K562 (cell line): ENCODE data around the gene TCEA3. TPM values are rescaled to one million over a fixed set of nuclear protein-coding genes. Genes with fewer than 3 reads are reported as not detected.

Source experiments
- ATAC-seq: fragments of 200-7000 bp; cut with Tn5 transposase; 3 replicates; pipeline ENCODE4 v1.9.1; 2020; ENCODE audit warnings: moderate library complexity
- BruUV-seq: library from RNA; stranded (reverse); fragments of 400-500 nt; replicated peaks from 2 replicates; lab custom pipeline; 2021; lab: Mats Ljungman, UMichigan
- CTCF ChIA-PET: fragments of 300-600 bp; formaldehyde crosslinking; extraction: SDS; loops from one replicate; lab custom pipeline; 2021; ENCODE audit warnings: low intra/inter-chr PET ratio; lab: Yijun Ruan, JAX
- POLR2A ChIA-PET: fragments of 300-600, 350-650 bp; sonication (Branson Sonifier 250); formaldehyde crosslinking; extraction: SDS; loops from one replicate; lab custom pipeline; 2021; ENCODE audit warnings: antibody characterized with exemption, inconsistent platforms; lab: Yijun Ruan, JAX
- DNase-seq, 4 experiments: peaks; one replicate each; pipeline versions ENCODE4 v3.0.0 to v3.0.0-alpha.2; 2011 to 2018; ENCODE audit warnings: low spot score in 3 of 4, mixed read lengths in 3 of 4; ENCODE audit errors: extremely low read depth in 1 of 4
- FAIRE-seq: peaks from 2 replicates; lab custom pipeline; 2011; peaks lifted over from hg19 to GRCh38; lab: Jason Lieb, UNC
- H2AFZ ChIP-seq: 2 replicates; pipeline ENCODE4 v1.6.0; 2011; ENCODE audit warnings: low read depth, low read length, control low read depth, inconsistent platforms
- H3K27ac ChIP-seq: fragments of 200-600 bp; 3 replicates; pipeline ENCODE4 v1.8.0; 2011; ENCODE audit warnings: low read depth, mild to moderate bottlenecking, control low read depth, inconsistent platforms, low read length, moderate library complexity, mixed read lengths; ENCODE audit errors: extremely low read depth
- H3K27me3 ChIP-seq, 2 experiments: fragments of 300-600 bp in 1 of 2; 2 replicates in 1 of 2; 3 replicates in 1 of 2; pipeline versions ENCODE4 v1.6.0 to v1.8.0; 2011; ENCODE audit warnings: inconsistent platforms in 2 of 2, low read length in 2 of 2, mild to moderate bottlenecking in 1 of 2, mixed read lengths in 1 of 2, moderate library complexity in 1 of 2; ENCODE audit not compliant: control insufficient read depth in 2 of 2, insufficient read depth in 2 of 2
- H3K36me3 ChIP-seq: fragments of 300-600 bp; 3 replicates; pipeline ENCODE4 v1.8.0; 2011; ENCODE audit warnings: mild to moderate bottlenecking, low read length, inconsistent platforms; ENCODE audit not compliant: control insufficient read depth, insufficient read depth
- H3K4me1 ChIP-seq, 2 experiments: fragments of 200-600 bp in 1 of 2; replicated peaks in 1 of 2; 2 replicates in 1 of 2; 3 replicates in 1 of 2; pipeline versions ENCODE4 v1.5.1 to v1.8.0; 2011; ENCODE audit warnings: inconsistent platforms in 2 of 2, low read length in 2 of 2, mild to moderate bottlenecking in 1 of 2, mixed read lengths in 1 of 2, moderate library complexity in 1 of 2; ENCODE audit not compliant: control insufficient read depth in 2 of 2, insufficient read depth in 2 of 2
- H3K4me2 ChIP-seq: 2 replicates; pipeline ENCODE4 v1.6.1; 2011; ENCODE audit warnings: low read length, control low read depth, inconsistent platforms, mixed read lengths; ENCODE audit not compliant: insufficient read depth
- H3K4me3 ChIP-seq: fragments of 200-600 bp; sonication (generic), shearing (Covaris generic); 2 replicates; pipeline ENCODE4 v1.5.1; 2016; ENCODE audit warnings: control low read depth, inconsistent platforms
- H3K79me2 ChIP-seq: fragments of 200-600 bp; 3 replicates; pipeline ENCODE4 v1.8.0; 2011; ENCODE audit warnings: low read length, inconsistent platforms; ENCODE audit not compliant: control insufficient read depth, insufficient read depth
- H3K9ac ChIP-seq, 2 experiments: 2 replicates each; pipeline versions ENCODE4 v1.6.0 to v1.6.1; 2011; ENCODE audit warnings: low read depth in 2 of 2, low read length in 2 of 2, control low read depth in 1 of 2, inconsistent platforms in 1 of 2, mild to moderate bottlenecking in 1 of 2, mixed read lengths in 1 of 2; ENCODE audit not compliant: insufficient read depth in 1 of 2
- H3K9me1 ChIP-seq: one replicate; pipeline ENCODE4 v1.6.0; 2011; ENCODE audit warnings: inconsistent platforms, mild to moderate bottlenecking, low read length, moderate library complexity; ENCODE audit not compliant: control insufficient read depth, insufficient read depth
- H3K9me3 ChIP-seq: replicated peaks from 2 replicates; pipeline ENCODE4 v1.5.1; 2011; ENCODE audit warnings: low read depth, low read length, inconsistent platforms; ENCODE audit not compliant: control insufficient read depth, insufficient read depth
- H4K20me1 ChIP-seq: replicated peaks from 2 replicates; pipeline ENCODE4 v1.6.1; 2011; ENCODE audit warnings: low read length, inconsistent platforms, mixed read lengths; ENCODE audit not compliant: control insufficient read depth, insufficient read depth
- ETV5 ChIP-seq: sonication (generic); formaldehyde crosslinking; IDR thresholded peaks from 2 replicates; pipeline ENCODE4 v1.4.0; 2020; ENCODE audit warnings: low read depth, mild to moderate bottlenecking, missing genetic modification reagents
- MEIS2 ChIP-seq: fragments of 450-650 bp; IDR thresholded peaks from 2 replicates; pipeline ENCODE4 v1.6.1; 2014; ENCODE audit warnings: mild to moderate bottlenecking; ENCODE audit not compliant: partially characterized antibody
- MXI1 ChIP-seq: IDR thresholded peaks from 2 replicates; pipeline ENCODE4 v1.6.1; 2011; ENCODE audit warnings: low read depth, mild to moderate bottlenecking, improper control_type of control experiment, low read length
- NCOR1 ChIP-seq: fragments of 450-650 bp; IDR thresholded peaks from 2 replicates; pipeline ENCODE4 v1.6.1; 2016; ENCODE audit warnings: mild to moderate bottlenecking, moderate library complexity
- OTX1 ChIP-seq: fragments of 450-650 bp; formaldehyde crosslinking; IDR thresholded peaks from 2 replicates; pipeline ENCODE4 v1.4.0; 2022; ENCODE audit warnings: mild to moderate bottlenecking
- RBFOX2 ChIP-seq: fragments of 200-400 bp; formaldehyde crosslinking; IDR thresholded peaks from 2 replicates; pipeline ENCODE4 v1.6.1; 2017; ENCODE audit warnings: low read depth, mild to moderate bottlenecking, low read length, moderate library complexity
- SRSF1 ChIP-seq: fragments of 200-400 bp; formaldehyde crosslinking; IDR thresholded peaks from 2 replicates; pipeline ENCODE4 v1.6.1; 2017; ENCODE audit warnings: mild to moderate bottlenecking, low read depth, low read length, moderate library complexity
- YY1 ChIP-seq, 3 experiments: IDR thresholded peaks; 2 replicates each; pipeline ENCODE4 v1.6.1; 2011; ENCODE audit warnings: low read length in 2 of 3, mild to moderate bottlenecking in 2 of 3, moderate library complexity in 2 of 3, borderline replicate concordance in 1 of 3, control low read depth in 1 of 3, low read depth in 1 of 3; ENCODE audit not compliant: insufficient read depth in 3 of 3, insufficient replicate concordance in 2 of 3, control insufficient read depth in 1 of 3, insufficient read length in 1 of 3; ENCODE audit errors: extremely low read depth in 1 of 3
- ZKSCAN1 ChIP-seq: fragments of 150-350 bp; IDR thresholded peaks from 2 replicates; pipeline ENCODE4 v1.6.1; 2016; ENCODE audit warnings: low read depth, low read length
- ZNF23 ChIP-seq: fragments of 250-450 bp; sonication (Bioruptor Pico); IDR thresholded peaks from 2 replicates; pipeline ENCODE4 v1.4.0; 2020; ENCODE audit warnings: mild to moderate bottlenecking
- WGBS: fragments of 100-300 bp; shearing (Covaris generic); methylation state at CpG from one replicate; pipeline ENCODE4 v1.1.6; 2016; ENCODE audit warnings: low coverage, mixed read lengths; ENCODE audit not compliant: insufficient coverage; ENCODE audit errors: missing lambda C conversion rate; 5-methylcytosine and 5-hydroxymethylcytosine counted together
- in situ Hi-C: fragments of 300-500 bp; cut with MboI; formaldehyde crosslinking; loops from 4 replicates; pipeline ENCODE4 v1.15.0; 2018; ENCODE audit warnings: inconsistent platforms, mixed read lengths
- intact Hi-C: fragments of 100-400 bp; cut with micrococcal nuclease; formaldehyde crosslinking; loops from 2 replicates; pipeline ENCODE4 v1.14.2; 2022
- polyA plus RNA-seq, 8 experiments: library from polyadenylated mRNA; depleted of rRNA in 4 of 8; stranded (reverse) in 5 of 8; unstranded in 3 of 8; fragments of >200 nt; fragmentation: Nextera tagmentation in 2 of 8; fragmentation: Illumina TruSeq in 1 of 8; extraction: Ambion mirVana in 2 of 8; extraction: Trizol in 1 of 8; gene quantifications; 2 replicates each; pipeline versions ENCODE4 v1.2.1 to v1.2.3, GENCODE V29; 2011 to 2014; ENCODE audit warnings: inconsistent platforms in 1 of 8, missing spikeins in 1 of 8
- total RNA-seq, 7 experiments: library from RNA; depleted of rRNA in 6 of 7; stranded (reverse); fragments of >200 nt in 6 of 7; fragmentation: Illumina TruSeq in 2 of 7; extraction: Trizol in 2 of 7; gene quantifications; 2 replicates each; pipeline versions ENCODE4 v1.2.1 to v1.2.3, GENCODE V29; 2011 to 2021; ENCODE audit warnings: low replicate concordance in 1 of 7
- TF ChIP-seq, protein P1 (sequence below): fragments of 250-450 bp; sonication (Bioruptor Pico); IDR thresholded peaks from 2 replicates; pipeline ENCODE4 v1.8.0; 2021; ENCODE audit warnings: mild to moderate bottlenecking, moderate library complexity
- TF ChIP-seq, protein P2 (sequence below): fragments of 150-350 bp; conservative IDR thresholded peaks from 2 replicates; pipeline ENCODE4 v1.6.1; 2014; ENCODE audit warnings: low read length
- TF ChIP-seq, protein P3 (sequence below): fragments of 450-650 bp; IDR thresholded peaks from 2 replicates; pipeline ENCODE4 v1.7.1; 2018; ENCODE audit warnings: mild to moderate bottlenecking, low read depth; ENCODE audit not compliant: partially characterized antibody
- TF ChIP-seq, protein P4 (sequence below): sonication (generic); formaldehyde crosslinking; IDR thresholded peaks from 2 replicates; pipeline ENCODE4 v1.8.1; 2022; ENCODE audit warnings: missing genetic modification reagents

Gene TCEA3
- total and polyA plus RNA-seq, 9 of the 15 experiments (the other 6 are each of a cell fraction or from before 2014, with no cell fraction given), result 0.03 to 0.55 (median 0.36) TPM

DNA sequence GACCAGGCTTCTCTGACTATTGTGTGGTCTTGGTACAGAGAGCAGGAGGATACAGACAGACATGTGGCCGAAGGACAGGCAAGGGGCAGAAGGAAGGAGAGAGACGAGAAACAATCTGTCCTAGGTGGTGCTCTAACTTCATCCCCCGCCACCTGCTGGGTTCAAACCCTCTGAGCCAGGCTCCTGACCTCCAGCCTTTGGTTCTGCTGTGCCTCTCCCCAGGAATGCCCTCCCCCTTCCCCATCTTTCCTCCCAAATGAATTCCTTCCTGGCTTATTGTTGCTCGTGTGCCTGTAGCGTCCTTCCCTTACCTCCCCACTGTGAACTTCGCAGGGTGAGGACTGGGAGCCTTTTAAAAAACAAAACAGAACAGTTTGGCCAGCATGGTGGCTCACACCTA lies 5.4 kb downstream of the TCEA3 start:
- intact Hi-C loops (no loop called here), in situ Hi-C loops (no loop called here)
- H3K27ac ChIP-seq, result no peak overlapping the region
- POLR2A ChIA-PET, result interaction anchor here (1.3 kb wide), 1 partner anchor 10 kb away, joined by 5 read pairs; no protein-coding TSS in a partner anchor
- no peaks in the 10 kb centered on the region for H3K27me3 ChIP-seq
- H4K20me1 ChIP-seq, result no peaks in the 10 kb centered on the region
- no peaks in the 10 kb centered on the region for H3K9me3 ChIP-seq
- peaks cover 25 to 28% of the 10 kb centered on the region in 2 experiments for H3K4me1 ChIP-seq
- H3K4me2 ChIP-seq, result no peak overlapping the region
- DNase-seq (no peak), ATAC-seq (no peak), FAIRE-seq (no peak)
- no peaks in the 10 kb centered on the region for H3K79me2 ChIP-seq
- no peak overlapping the region for H2AFZ ChIP-seq
- CTCF ChIA-PET, result no interaction called here
- no TSS peak for BruUV-seq
- no peaks in the 10 kb centered on the region for H3K36me3 ChIP-seq
- no peak overlapping the region for H3K4me3 ChIP-seq
- 49% methylated on average over 6 of the region's 6 CpGs for WGBS
- H3K9ac ChIP-seq, result peak overlapping the region in 1 of 2 experiments; percentile 19; a peak in 1 of 4 replicates
- peaks cover 3% of the 10 kb centered on the region for H3K9me1 ChIP-seq
- TF ChIP-seq MXI1 (no peak), NCOR1 (no peak), ZNF23 (no peak), YY1 (IDR thresholded peaks at IDR 0.05; ENCODE audit: borderline replicate concordance in 1 of 3, control insufficient read depth in 1 of 3, extremely low read depth in 1 of 3, insufficient read depth in 3 of 3, insufficient read length in 1 of 3, insufficient replicate concordance in 2 of 3, low read depth in 1 of 3, low read length in 2 of 3) (no peak), RBFOX2 (no peak), ZKSCAN1 (no peak), SRSF1 (no peak), ETV5 (no peak), MEIS2 (no peak), OTX1 (CRISPR knock-in tag) (no peak)
- TF ChIP-seq, protein P1, sequence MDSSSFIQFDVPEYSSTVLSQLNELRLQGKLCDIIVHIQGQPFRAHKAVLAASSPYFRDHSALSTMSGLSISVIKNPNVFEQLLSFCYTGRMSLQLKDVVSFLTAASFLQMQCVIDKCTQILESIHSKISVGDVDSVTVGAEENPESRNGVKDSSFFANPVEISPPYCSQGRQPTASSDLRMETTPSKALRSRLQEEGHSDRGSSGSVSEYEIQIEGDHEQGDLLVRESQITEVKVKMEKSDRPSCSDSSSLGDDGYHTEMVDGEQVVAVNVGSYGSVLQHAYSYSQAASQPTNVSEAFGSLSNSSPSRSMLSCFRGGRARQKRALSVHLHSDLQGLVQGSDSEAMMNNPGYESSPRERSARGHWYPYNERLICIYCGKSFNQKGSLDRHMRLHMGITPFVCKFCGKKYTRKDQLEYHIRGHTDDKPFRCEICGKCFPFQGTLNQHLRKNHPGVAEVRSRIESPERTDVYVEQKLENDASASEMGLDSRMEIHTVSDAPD (CRISPR knock-in tag), result no peak
- TF ChIP-seq, protein P2, sequence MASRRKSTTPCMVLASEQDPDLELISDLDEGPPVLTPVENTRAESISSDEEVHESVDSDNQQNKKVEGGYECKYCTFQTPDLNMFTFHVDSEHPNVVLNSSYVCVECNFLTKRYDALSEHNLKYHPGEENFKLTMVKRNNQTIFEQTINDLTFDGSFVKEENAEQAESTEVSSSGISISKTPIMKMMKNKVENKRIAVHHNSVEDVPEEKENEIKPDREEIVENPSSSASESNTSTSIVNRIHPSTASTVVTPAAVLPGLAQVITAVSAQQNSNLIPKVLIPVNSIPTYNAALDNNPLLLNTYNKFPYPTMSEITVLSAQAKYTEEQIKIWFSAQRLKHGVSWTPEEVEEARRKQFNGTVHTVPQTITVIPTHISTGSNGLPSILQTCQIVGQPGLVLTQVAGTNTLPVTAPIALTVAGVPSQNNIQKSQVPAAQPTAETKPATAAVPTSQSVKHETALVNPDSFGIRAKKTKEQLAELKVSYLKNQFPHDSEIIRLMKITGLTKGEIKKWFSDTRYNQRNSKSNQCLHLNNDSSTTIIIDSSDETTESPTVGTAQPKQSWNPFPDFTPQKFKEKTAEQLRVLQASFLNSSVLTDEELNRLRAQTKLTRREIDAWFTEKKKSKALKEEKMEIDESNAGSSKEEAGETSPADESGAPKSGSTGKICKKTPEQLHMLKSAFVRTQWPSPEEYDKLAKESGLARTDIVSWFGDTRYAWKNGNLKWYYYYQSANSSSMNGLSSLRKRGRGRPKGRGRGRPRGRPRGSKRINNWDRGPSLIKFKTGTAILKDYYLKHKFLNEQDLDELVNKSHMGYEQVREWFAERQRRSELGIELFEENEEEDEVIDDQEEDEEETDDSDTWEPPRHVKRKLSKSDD, result no peak
- TF ChIP-seq, protein P3, sequence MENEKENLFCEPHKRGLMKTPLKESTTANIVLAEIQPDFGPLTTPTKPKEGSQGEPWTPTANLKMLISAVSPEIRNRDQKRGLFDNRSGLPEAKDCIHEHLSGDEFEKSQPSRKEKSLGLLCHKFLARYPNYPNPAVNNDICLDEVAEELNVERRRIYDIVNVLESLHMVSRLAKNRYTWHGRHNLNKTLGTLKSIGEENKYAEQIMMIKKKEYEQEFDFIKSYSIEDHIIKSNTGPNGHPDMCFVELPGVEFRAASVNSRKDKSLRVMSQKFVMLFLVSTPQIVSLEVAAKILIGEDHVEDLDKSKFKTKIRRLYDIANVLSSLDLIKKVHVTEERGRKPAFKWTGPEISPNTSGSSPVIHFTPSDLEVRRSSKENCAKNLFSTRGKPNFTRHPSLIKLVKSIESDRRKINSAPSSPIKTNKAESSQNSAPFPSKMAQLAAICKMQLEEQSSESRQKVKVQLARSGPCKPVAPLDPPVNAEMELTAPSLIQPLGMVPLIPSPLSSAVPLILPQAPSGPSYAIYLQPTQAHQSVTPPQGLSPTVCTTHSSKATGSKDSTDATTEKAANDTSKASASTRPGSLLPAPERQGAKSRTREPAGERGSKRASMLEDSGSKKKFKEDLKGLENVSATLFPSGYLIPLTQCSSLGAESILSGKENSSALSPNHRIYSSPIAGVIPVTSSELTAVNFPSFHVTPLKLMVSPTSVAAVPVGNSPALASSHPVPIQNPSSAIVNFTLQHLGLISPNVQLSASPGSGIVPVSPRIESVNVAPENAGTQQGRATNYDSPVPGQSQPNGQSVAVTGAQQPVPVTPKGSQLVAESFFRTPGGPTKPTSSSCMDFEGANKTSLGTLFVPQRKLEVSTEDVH, result no peak
- TF ChIP-seq, protein P4, sequence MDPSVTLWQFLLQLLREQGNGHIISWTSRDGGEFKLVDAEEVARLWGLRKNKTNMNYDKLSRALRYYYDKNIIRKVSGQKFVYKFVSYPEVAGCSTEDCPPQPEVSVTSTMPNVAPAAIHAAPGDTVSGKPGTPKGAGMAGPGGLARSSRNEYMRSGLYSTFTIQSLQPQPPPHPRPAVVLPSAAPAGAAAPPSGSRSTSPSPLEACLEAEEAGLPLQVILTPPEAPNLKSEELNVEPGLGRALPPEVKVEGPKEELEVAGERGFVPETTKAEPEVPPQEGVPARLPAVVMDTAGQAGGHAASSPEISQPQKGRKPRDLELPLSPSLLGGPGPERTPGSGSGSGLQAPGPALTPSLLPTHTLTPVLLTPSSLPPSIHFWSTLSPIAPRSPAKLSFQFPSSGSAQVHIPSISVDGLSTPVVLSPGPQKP, result no peak
